ENCODE measurements around the gene KNSTRN.

Gene KNSTRN

GRCh38 chr15:40381818-40382529 is 547 bp upstream of the KNSTRN start:
- DNase-seq, result no peak
- no peak for TF ChIP-seq POLR2A (IDR thresholded peaks at IDR 0.05; ENCODE audit: low read length)
- no peak for TF ChIP-seq GATA1 (IDR thresholded peaks at IDR 0.05; ENCODE audit: low read depth, low read length)

GRCh38 chr15:40386480-40386879 is 4.0 kb downstream of the KNSTRN start:
- TF ChIP-seq GATA1 (IDR thresholded peaks at IDR 0.05; ENCODE audit: low read depth, low read length), result no peak
- TF ChIP-seq POLR2A (IDR thresholded peaks at IDR 0.05; ENCODE audit: low read length), result no peak

GRCh38 chr15:40388941-40389823 is 6.7 kb downstream of the KNSTRN start:
- DNase-seq, result no peak
- no peak for TF ChIP-seq GATA1 (IDR thresholded peaks at IDR 0.05; ENCODE audit: low read depth, low read length)
- no peak for TF ChIP-seq POLR2A (IDR thresholded peaks at IDR 0.05; ENCODE audit: low read length)

More at GRCh38 chr15:40386480-40386879, 4.0 kb downstream of the KNSTRN start:
- no peak for DNase-seq

GRCh38 chr15:40389824-40390595 is 7.5 kb downstream of the KNSTRN start:
- DNase-seq, result no peak
- TF ChIP-seq POLR2A (IDR thresholded peaks at IDR 0.05; ENCODE audit: low read length) (no peak), GATA1 (IDR thresholded peaks at IDR 0.05; ENCODE audit: low read depth, low read length) (no peak)

- TF ChIP-seq POLR2A (IDR thresholded peaks at IDR 0.05; ENCODE audit: low read length) (no peak), GATA1 (IDR thresholded peaks at IDR 0.05; ENCODE audit: low read depth, low read length) (no peak)
- no peak for DNase-seq
Observed at GRCh38 chr15:40392986-40393948, 10.7 kb downstream of the KNSTRN start.

- no peak for DNase-seq
- TF ChIP-seq GATA1 (IDR thresholded peaks at IDR 0.05; ENCODE audit: low read depth, low read length), result no peak
Observed at GRCh38 chr15:40397688-40398412, 15.3 kb downstream of the KNSTRN start.

DNA sequence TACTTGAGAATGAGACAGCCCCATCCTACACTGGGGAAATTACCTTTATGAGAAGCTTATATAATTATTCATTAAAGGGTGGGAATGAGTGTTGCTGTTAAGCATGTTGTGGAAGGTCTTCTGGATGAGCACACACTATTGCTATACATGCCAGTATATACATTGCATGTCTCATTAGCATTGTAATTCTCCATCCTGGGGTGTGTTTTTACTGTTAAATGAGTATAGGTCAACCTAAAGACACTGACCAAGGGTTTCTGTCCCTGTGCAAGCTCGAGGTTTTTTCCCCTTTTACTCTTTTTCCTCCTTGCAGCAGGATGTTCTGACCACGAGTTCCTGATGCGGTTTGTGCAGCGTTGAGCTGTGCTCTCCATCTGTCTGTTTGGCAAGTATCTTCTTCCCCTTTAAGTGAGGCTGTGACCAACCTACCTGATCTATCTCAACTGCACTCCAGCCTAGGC is 15.9 kb downstream of the KNSTRN start:
- TF ChIP-seq GATA1 (IDR thresholded peaks at IDR 0.05; ENCODE audit: low read depth, low read length) (no peak), POLR2A (IDR thresholded peaks at IDR 0.05; ENCODE audit: low read length) (no peak)
- peak in 1 of 2 experiments; percentile 19 for DNase-seq

- DNase-seq, result peak in 1 of 2 experiments; percentile 31
- TF ChIP-seq POLR2A (IDR thresholded peaks at IDR 0.05; ENCODE audit: low read length), result no peak
- TF ChIP-seq GATA1 (IDR thresholded peaks at IDR 0.05; ENCODE audit: low read depth, low read length), result no peak
Observed at GRCh38 chr15:40399370-40399769, 16.8 kb downstream of the KNSTRN start.

DNA sequence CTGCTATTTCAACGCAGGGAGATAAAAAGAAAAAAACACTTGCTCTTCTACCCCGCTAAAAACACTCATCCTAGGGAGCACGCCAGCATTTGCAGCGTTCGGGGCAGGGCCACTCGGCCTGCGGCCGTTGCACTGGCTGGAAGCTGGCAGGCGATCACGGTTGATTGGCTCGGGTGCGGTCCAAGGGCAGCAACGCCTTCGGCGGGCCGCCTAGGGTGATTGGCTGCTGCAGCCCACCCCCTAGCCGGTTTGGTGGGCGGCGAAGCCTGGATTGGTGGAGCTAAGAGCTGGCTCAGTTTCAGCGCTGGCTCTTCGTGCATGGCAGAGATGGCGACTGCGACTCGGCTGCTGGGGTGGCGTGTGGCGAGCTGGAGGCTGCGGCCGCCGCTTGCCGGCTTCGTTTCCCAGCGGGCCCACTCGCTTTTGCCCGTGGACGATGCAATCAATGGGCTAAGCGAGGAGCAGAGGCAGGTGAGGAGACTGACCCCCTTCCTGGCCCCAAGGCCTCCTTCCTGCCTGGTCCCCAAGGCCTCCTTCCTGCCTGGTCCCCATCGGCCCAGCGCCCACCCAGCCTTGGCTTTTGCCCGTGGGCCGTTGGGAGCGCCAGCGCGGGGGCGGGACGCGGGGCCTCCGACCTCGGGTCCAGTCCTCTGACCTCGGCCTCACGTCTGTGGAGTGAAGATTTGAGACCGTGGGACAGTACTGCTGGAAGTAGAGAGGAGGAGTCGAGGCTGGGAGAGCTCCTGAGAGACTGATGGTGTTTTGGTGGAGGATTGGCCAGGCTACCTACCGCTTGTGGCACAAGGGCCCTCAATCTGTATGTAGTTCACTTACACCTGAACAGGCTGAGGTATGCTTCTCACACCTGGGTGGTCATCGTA is 23.2 kb downstream of the KNSTRN start, which contains the start of gene IVD:
TSS of gene IVD (plus strand) at position 295 of the 881 bp plus-strand sequence. CDS start at position 328, 33 bp downstream.
- DNase-seq, result peak; percentile 95
- TF ChIP-seq POLR2A (IDR thresholded peaks at IDR 0.05; ENCODE audit: low read length) (peak; percentile 93), GATA1 (IDR thresholded peaks at IDR 0.05; ENCODE audit: low read depth, low read length) (no peak)

- TF ChIP-seq GATA1 (IDR thresholded peaks at IDR 0.05; ENCODE audit: low read depth, low read length) (no peak), POLR2A (IDR thresholded peaks at IDR 0.05; ENCODE audit: low read length) (no peak)
- DNase-seq, result no peak
Observed at GRCh38 chr15:40407330-40407990, 24.9 kb downstream of the KNSTRN start.

DNA sequence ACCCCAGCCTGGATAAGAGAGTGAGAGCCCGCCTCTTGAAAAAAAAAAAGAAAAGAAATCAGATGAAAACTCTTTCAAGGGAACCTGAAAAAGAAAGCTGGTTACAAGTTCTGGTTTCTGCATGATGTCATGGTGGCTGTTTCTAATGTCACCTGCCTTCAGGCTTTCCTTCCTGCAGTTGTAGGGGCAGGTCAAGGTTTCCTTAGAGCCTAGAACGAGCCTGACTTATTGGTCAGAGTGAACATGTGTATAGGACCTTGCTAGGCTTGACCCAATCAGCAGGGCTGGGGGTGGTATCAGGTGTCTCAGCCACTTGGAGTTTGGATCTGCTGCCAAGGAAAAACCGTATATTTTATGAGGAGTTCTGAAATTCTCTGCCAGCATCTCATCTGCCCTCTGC is 26.8 kb downstream of the KNSTRN start:
- no peak for DNase-seq
- no peak for TF ChIP-seq GATA1 (IDR thresholded peaks at IDR 0.05; ENCODE audit: low read depth, low read length)
- TF ChIP-seq POLR2A (IDR thresholded peaks at IDR 0.05; ENCODE audit: low read length), result no peak
